K562 (cell line): ENCODE data around the gene FSTL4. TPM values are rescaled to one million over a fixed set of nuclear protein-coding genes. Genes with fewer than 3 reads are reported as not detected.
A peak's percentile ranks its signal among the peaks of the same experiment; 100 is the strongest.

Experiments used
- ATAC-seq: fragments of 200-7000 bp; cut with Tn5 transposase; 3 replicates; pipeline ENCODE4 v1.9.1; 2020; ENCODE audit warnings: moderate library complexity
- BruUV-seq: library from RNA; stranded (reverse); fragments of 400-500 nt; replicated peaks from 2 replicates; lab custom pipeline; 2021; lab: Mats Ljungman, UMichigan
- CTCF ChIA-PET: fragments of 300-600 bp; formaldehyde crosslinking; extraction: SDS; loops from one replicate; lab custom pipeline; 2021; ENCODE audit warnings: low intra/inter-chr PET ratio; lab: Yijun Ruan, JAX
- POLR2A ChIA-PET: fragments of 300-600, 350-650 bp; sonication (Branson Sonifier 250); formaldehyde crosslinking; extraction: SDS; loops from one replicate; lab custom pipeline; 2021; ENCODE audit warnings: antibody characterized with exemption, inconsistent platforms; lab: Yijun Ruan, JAX
- DNase-seq, 4 experiments: peaks; one replicate each; pipeline versions ENCODE4 v3.0.0 to v3.0.0-alpha.2; 2011 to 2018; ENCODE audit warnings: low spot score in 3 of 4, mixed read lengths in 3 of 4; ENCODE audit errors: extremely low read depth in 1 of 4
- FAIRE-seq: peaks from 2 replicates; lab custom pipeline; 2011; peaks lifted over from hg19 to GRCh38; lab: Jason Lieb, UNC
- H2AFZ ChIP-seq: 2 replicates; pipeline ENCODE4 v1.6.0; 2011; ENCODE audit warnings: low read depth, low read length, control low read depth, inconsistent platforms
- H3K27ac ChIP-seq: fragments of 200-600 bp; 3 replicates; pipeline ENCODE4 v1.8.0; 2011; ENCODE audit warnings: low read depth, mild to moderate bottlenecking, control low read depth, inconsistent platforms, low read length, moderate library complexity, mixed read lengths; ENCODE audit errors: extremely low read depth
- H3K27me3 ChIP-seq, 2 experiments: fragments of 300-600 bp in 1 of 2; 2 replicates in 1 of 2; 3 replicates in 1 of 2; pipeline versions ENCODE4 v1.6.0 to v1.8.0; 2011; ENCODE audit warnings: inconsistent platforms in 2 of 2, low read length in 2 of 2, mild to moderate bottlenecking in 1 of 2, mixed read lengths in 1 of 2, moderate library complexity in 1 of 2; ENCODE audit not compliant: control insufficient read depth in 2 of 2, insufficient read depth in 2 of 2
- H3K36me3 ChIP-seq: fragments of 300-600 bp; 3 replicates; pipeline ENCODE4 v1.8.0; 2011; ENCODE audit warnings: mild to moderate bottlenecking, low read length, inconsistent platforms; ENCODE audit not compliant: control insufficient read depth, insufficient read depth
- H3K4me1 ChIP-seq, 2 experiments: fragments of 200-600 bp in 1 of 2; replicated peaks in 1 of 2; 2 replicates in 1 of 2; 3 replicates in 1 of 2; pipeline versions ENCODE4 v1.5.1 to v1.8.0; 2011; ENCODE audit warnings: inconsistent platforms in 2 of 2, low read length in 2 of 2, mild to moderate bottlenecking in 1 of 2, mixed read lengths in 1 of 2, moderate library complexity in 1 of 2; ENCODE audit not compliant: control insufficient read depth in 2 of 2, insufficient read depth in 2 of 2
- H3K4me2 ChIP-seq: 2 replicates; pipeline ENCODE4 v1.6.1; 2011; ENCODE audit warnings: low read length, control low read depth, inconsistent platforms, mixed read lengths; ENCODE audit not compliant: insufficient read depth
- H3K4me3 ChIP-seq: fragments of 200-600 bp; sonication (generic), shearing (Covaris generic); 2 replicates; pipeline ENCODE4 v1.5.1; 2016; ENCODE audit warnings: control low read depth, inconsistent platforms
- H3K79me2 ChIP-seq: fragments of 200-600 bp; 3 replicates; pipeline ENCODE4 v1.8.0; 2011; ENCODE audit warnings: low read length, inconsistent platforms; ENCODE audit not compliant: control insufficient read depth, insufficient read depth
- H3K9ac ChIP-seq, 2 experiments: 2 replicates each; pipeline versions ENCODE4 v1.6.0 to v1.6.1; 2011; ENCODE audit warnings: low read depth in 2 of 2, low read length in 2 of 2, control low read depth in 1 of 2, inconsistent platforms in 1 of 2, mild to moderate bottlenecking in 1 of 2, mixed read lengths in 1 of 2; ENCODE audit not compliant: insufficient read depth in 1 of 2
- H3K9me1 ChIP-seq: one replicate; pipeline ENCODE4 v1.6.0; 2011; ENCODE audit warnings: inconsistent platforms, mild to moderate bottlenecking, low read length, moderate library complexity; ENCODE audit not compliant: control insufficient read depth, insufficient read depth
- H3K9me3 ChIP-seq: replicated peaks from 2 replicates; pipeline ENCODE4 v1.5.1; 2011; ENCODE audit warnings: low read depth, low read length, inconsistent platforms; ENCODE audit not compliant: control insufficient read depth, insufficient read depth
- H4K20me1 ChIP-seq: replicated peaks from 2 replicates; pipeline ENCODE4 v1.6.1; 2011; ENCODE audit warnings: low read length, inconsistent platforms, mixed read lengths; ENCODE audit not compliant: control insufficient read depth, insufficient read depth
- CREB1 ChIP-seq, 2 experiments: sonication (generic) in 1 of 2; formaldehyde crosslinking in 1 of 2; IDR thresholded peaks; 2 replicates each; pipeline versions ENCODE4 v1.6.1 to v1.8.0; 2012 to 2022; ENCODE audit warnings: inconsistent platforms in 1 of 2, mild to moderate bottlenecking in 1 of 2, missing genetic modification reagents in 1 of 2, moderate library complexity in 1 of 2
- MEIS2 ChIP-seq: fragments of 450-650 bp; IDR thresholded peaks from 2 replicates; pipeline ENCODE4 v1.6.1; 2014; ENCODE audit warnings: mild to moderate bottlenecking; ENCODE audit not compliant: partially characterized antibody
- ZNF740 ChIP-seq, 3 experiments: fragments of 200-800 bp in 1 of 3; sonication (Bioruptor generic) in 1 of 3; sonication (generic) in 1 of 3; formaldehyde crosslinking in 1 of 3; IDR thresholded peaks; 2 replicates each; pipeline versions ENCODE4 v1.6.1 to v1.8.0; 2016 to 2022; ENCODE audit warnings: mild to moderate bottlenecking in 2 of 3, missing compliant biosample characterization in 2 of 3, missing genetic modification characterization in 2 of 3, missing genetic modification reagents in 1 of 3
- WGBS: fragments of 100-300 bp; shearing (Covaris generic); methylation state at CpG from one replicate; pipeline ENCODE4 v1.1.6; 2016; ENCODE audit warnings: low coverage, mixed read lengths; ENCODE audit not compliant: insufficient coverage; ENCODE audit errors: missing lambda C conversion rate; 5-methylcytosine and 5-hydroxymethylcytosine counted together
- in situ Hi-C: fragments of 300-500 bp; cut with MboI; formaldehyde crosslinking; loops from 4 replicates; pipeline ENCODE4 v1.15.0; 2018; ENCODE audit warnings: inconsistent platforms, mixed read lengths
- intact Hi-C: fragments of 100-400 bp; cut with micrococcal nuclease; formaldehyde crosslinking; loops from 2 replicates; pipeline ENCODE4 v1.14.2; 2022
- polyA plus RNA-seq, 8 experiments: library from polyadenylated mRNA; depleted of rRNA in 4 of 8; stranded (reverse) in 5 of 8; unstranded in 3 of 8; fragments of >200 nt; fragmentation: Nextera tagmentation in 2 of 8; fragmentation: Illumina TruSeq in 1 of 8; extraction: Ambion mirVana in 2 of 8; extraction: Trizol in 1 of 8; gene quantifications; 2 replicates each; pipeline versions ENCODE4 v1.2.1 to v1.2.3, GENCODE V29; 2011 to 2014; ENCODE audit warnings: inconsistent platforms in 1 of 8, missing spikeins in 1 of 8
- total RNA-seq, 7 experiments: library from RNA; depleted of rRNA in 6 of 7; stranded (reverse); fragments of >200 nt in 6 of 7; fragmentation: Illumina TruSeq in 2 of 7; extraction: Trizol in 2 of 7; gene quantifications; 2 replicates each; pipeline versions ENCODE4 v1.2.1 to v1.2.3, GENCODE V29; 2011 to 2021; ENCODE audit warnings: low replicate concordance in 1 of 7
- TF ChIP-seq, protein P1 (sequence below), 2 experiments: fragments of 450-650 bp in 1 of 2; sonication (generic) in 1 of 2; formaldehyde crosslinking in 1 of 2; IDR thresholded peaks in 1 of 2; conservative IDR thresholded peaks in 1 of 2; 2 replicates each; pipeline versions ENCODE4 v1.6.1 to v1.8.1; 2016 to 2023; ENCODE audit warnings: mild to moderate bottlenecking in 2 of 2, moderate library complexity in 2 of 2, inconsistent platforms in 1 of 2, missing genetic modification reagents in 1 of 2

Gene FSTL4
- total and polyA plus RNA-seq, 9 of the 15 experiments (the other 6 are each of a cell fraction or from before 2014, with no cell fraction given) = 0.08 to 0.18 (median 0.10) TPM; not detected in 5

DNA sequence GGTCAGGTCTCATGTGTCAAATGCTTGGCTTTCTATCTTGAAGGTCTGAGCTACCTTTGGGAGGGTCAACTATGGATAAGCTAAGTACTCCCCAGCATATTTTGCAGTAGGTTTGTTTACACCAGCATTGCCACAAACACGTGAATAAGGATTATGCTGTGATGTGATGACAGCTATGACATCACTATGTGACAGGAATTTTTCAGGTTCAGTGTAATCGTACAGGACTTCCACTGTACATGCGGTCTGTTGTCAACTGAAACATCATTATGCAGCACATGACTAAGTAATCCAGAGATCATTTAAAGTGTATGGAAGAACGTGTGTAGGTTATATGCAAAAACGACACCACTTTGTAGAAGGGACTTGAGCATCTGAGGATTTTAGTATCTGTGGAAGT, 104.0 kb downstream of the FSTL4 start:
- TF ChIP-seq, protein P1, sequence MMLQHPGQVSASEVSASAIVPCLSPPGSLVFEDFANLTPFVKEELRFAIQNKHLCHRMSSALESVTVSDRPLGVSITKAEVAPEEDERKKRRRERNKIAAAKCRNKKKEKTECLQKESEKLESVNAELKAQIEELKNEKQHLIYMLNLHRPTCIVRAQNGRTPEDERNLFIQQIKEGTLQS (IDR thresholded peaks at IDR 0.05) = 0 out of 2 replicates have a peak, but pooled peaks have one; percentile 36
- TF ChIP-seq, protein P1 (CRISPR knock-in tag; conservative IDR thresholded peaks at IDR 0.05) = no peak
- TF ChIP-seq CREB1 (IDR thresholded peaks at IDR 0.05) = 0 out of 2 replicates have a peak, but pooled peaks have one; percentile 27
- no peak for TF ChIP-seq CREB1 (CRISPR knock-in tag; IDR thresholded peaks at IDR 0.05)
- peak; percentile 12 for TF ChIP-seq MEIS2
- no peak for TF ChIP-seq ZNF740 (CRISPR knock-in tag; IDR thresholded peaks at IDR 0.05)
- TF ChIP-seq ZNF740 (tag; IDR thresholded peaks at IDR 0.05) = no peak
- H3K4me3 ChIP-seq = no peak overlapping the region
- in situ Hi-C loops (no loop called here), intact Hi-C loops (no loop called here)
- H3K79me2 ChIP-seq = no peaks in the 10 kb centered on the region
- DNase-seq (no peak), FAIRE-seq (no peak), ATAC-seq (no peak)
- H3K27ac ChIP-seq = no peak overlapping the region
- H4K20me1 ChIP-seq = no peaks in the 10 kb centered on the region
- H3K4me2 ChIP-seq = no peak overlapping the region
- H2AFZ ChIP-seq = no peak overlapping the region
- peaks cover 6 to 12% of the 10 kb centered on the region in 2 experiments; a peak in 4 of 5 replicates for H3K27me3 ChIP-seq
- ChIA-PET POLR2A (no interaction called here), CTCF (no interaction called here)
- H3K9ac ChIP-seq = no peak overlapping the region
- peaks cover 3 to 14% of the 10 kb centered on the region in 2 experiments; a peak in 3 of 5 replicates for H3K4me1 ChIP-seq
- no peaks in the 10 kb centered on the region for H3K9me3 ChIP-seq
- 22% methylated on average over 5 of the region's 5 CpGs for WGBS
- no peaks in the 10 kb centered on the region for H3K36me3 ChIP-seq
- H3K9me1 ChIP-seq = no peaks in the 10 kb centered on the region
- BruUV-seq = no TSS peak
